NCI-H2107 treated with DMSO at 0.1 percent for 48 hours (cell line): ENCODE data around the gene IFNAR2.
"Not testable (repeated sequence)": the region's sequence is repeated elsewhere in the genome, so short reads cannot be mapped to it uniquely, and the experiment has no call there.

Experiments used
- DNase-seq: peaks from one replicate; lab custom pipeline; 2025; ENCODE audit not compliant: unreplicated experiment; lab: John Stamatoyannopoulos, UW

IFNAR2 gene

GRCh38 chr21:33241846-33242245, 12.1 kb downstream of the IFNAR2 start:
- DNase-seq = no peak

GRCh38 chr21:33242846-33243245, 13.1 kb downstream of the IFNAR2 start:
- not testable (repeated sequence) for DNase-seq

- no peak for DNase-seq
Observed at GRCh38 chr21:33244082-33244778, 14.5 kb downstream of the IFNAR2 start.

GRCh38 chr21:33244779-33245105, 15.0 kb downstream of the IFNAR2 start:
- DNase-seq = no peak

GRCh38 chr21:33245289-33245918, 15.7 kb downstream of the IFNAR2 start:
- DNase-seq = no peak

- DNase-seq = no peak
Observed at GRCh38 chr21:33246506-33246905, 16.8 kb downstream of the IFNAR2 start.

GRCh38 chr21:33246963-33247362, 17.2 kb downstream of the IFNAR2 start:
- no peak for DNase-seq

GRCh38 chr21:33247599-33247998, 17.9 kb downstream of the IFNAR2 start:
- no peak for DNase-seq

GRCh38 chr21:33249331-33250002, 19.7 kb downstream of the IFNAR2 start:
- no peak for DNase-seq

GRCh38 chr21:33251119-33251518, 21.4 kb downstream of the IFNAR2 start:
- no peak for DNase-seq

GRCh38 chr21:33253382-33253781, 23.6 kb downstream of the IFNAR2 start:
- not testable (repeated sequence) for DNase-seq

GRCh38 chr21:33254766-33255165, 25.0 kb downstream of the IFNAR2 start:
- no peak for DNase-seq

- no peak for DNase-seq
Observed at GRCh38 chr21:33255404-33255803, 25.7 kb downstream of the IFNAR2 start.

GRCh38 chr21:33256019-33256418, 26.3 kb downstream of the IFNAR2 start:
- no peak for DNase-seq

GRCh38 chr21:33257094-33257803, 27.5 kb downstream of the IFNAR2 start:
- DNase-seq = no peak

GRCh38 chr21:33258475-33258874, 28.7 kb downstream of the IFNAR2 start:
- no peak for DNase-seq

GRCh38 chr21:33259428-33259827, 29.7 kb downstream of the IFNAR2 start:
- DNase-seq = no peak

GRCh38 chr21:33259995-33260394, 30.3 kb downstream of the IFNAR2 start:
- no peak for DNase-seq

GRCh38 chr21:33261635-33262034, 31.9 kb downstream of the IFNAR2 start:
- no peak for DNase-seq

- DNase-seq = no peak
Observed at GRCh38 chr21:33262921-33263320, 33.2 kb downstream of the IFNAR2 start.

- DNase-seq = no peak
Observed at GRCh38 chr21:33264561-33264960, 34.8 kb downstream of the IFNAR2 start.

GRCh38 chr21:33265664-33266049, 35.9 kb downstream of the IFNAR2 start:
- DNase-seq = no peak
